ENCODE measurements around the gene RPL35A.
"Not testable (repeated sequence)": the region's sequence is repeated elsewhere in the genome, so short reads cannot be mapped to it uniquely, and the experiment has no call there.

RPL35A gene

GRCh38 chr3:197959891-197960693, 10.1 kb downstream of the RPL35A start, which contains the start of gene LMLN:
Gene LMLN (plus strand): TSS chr3:197960217. CDS start chr3:197960246, 29 bp downstream.
- Histone ChIP-seq H3K4me3 (ENCODE audit: insufficient read length, low read depth) (peak within 1 kb of the TSS; percentile 91), H3K9me3 (ENCODE audit: insufficient read depth, low read length) (no peaks in the 10 kb centered on the region), H3K27me3 (ENCODE audit: insufficient read depth, insufficient read length) (peaks cover 5% of the 10 kb centered on the region), H3K4me1 (ENCODE audit: insufficient read depth, insufficient read length) (no peaks in the 10 kb centered on the region), H3K36me3 (ENCODE audit: insufficient read depth, insufficient read length, low read length) (peaks cover 22% of the 10 kb centered on the region), H3K9ac (ENCODE audit: insufficient read length, low read depth) (peak within 1 kb of the TSS; percentile 78)
- DNase-seq (ENCODE audit: low read depth, low spot score) = peak; percentile 85
- TF ChIP-seq ZNF274 (IDR thresholded peaks at IDR 0.05; ENCODE audit: low read depth, low read length) (no peak), YY1 (IDR thresholded peaks at IDR 0.05; ENCODE audit: insufficient read depth, insufficient read length) (peak; percentile 64)

- H3K4me1 ChIP-seq (ENCODE audit: insufficient read depth, insufficient read length) = no peaks in the 10 kb centered on the region
- no peak for DNase-seq (ENCODE audit: low read depth, low spot score)
These were observed 10.9 kb downstream of the RPL35A start for GRCh38 chr3:197960694-197961581.

GRCh38 chr3:197961582-197961945, 11.6 kb downstream of the RPL35A start:
- peaks cover 7% of the 10 kb centered on the region for H3K36me3 ChIP-seq (ENCODE audit: insufficient read depth, insufficient read length, low read length)
- H3K9me3 ChIP-seq (ENCODE audit: insufficient read depth, low read length) = peaks cover 5% of the 10 kb centered on the region
- DNase-seq (ENCODE audit: low read depth, low spot score) = no peak
- no peak for TF ChIP-seq SUZ12 (IDR thresholded peaks at IDR 0.05; ENCODE audit: extremely low read depth, insufficient read depth, insufficient read length)
- TF ChIP-seq ZNF274 (IDR thresholded peaks at IDR 0.05; ENCODE audit: low read depth, low read length) = no peak
- no peak for TF ChIP-seq YY1 (IDR thresholded peaks at IDR 0.05; ENCODE audit: insufficient read depth, insufficient read length)
- no peaks in the 10 kb centered on the region for H3K4me1 ChIP-seq (ENCODE audit: insufficient read depth, insufficient read length)
- H3K9ac ChIP-seq (ENCODE audit: insufficient read length, low read depth) = no peak overlapping the region
- H3K27me3 ChIP-seq (ENCODE audit: insufficient read depth, insufficient read length) = peaks cover 5% of the 10 kb centered on the region
- no peak overlapping the region for H3K4me3 ChIP-seq (ENCODE audit: insufficient read length, low read depth)

More at GRCh38 chr3:197960694-197961581, 10.9 kb downstream of the RPL35A start:
- Histone ChIP-seq H3K36me3 (ENCODE audit: insufficient read depth, insufficient read length, low read length) (peaks cover 13% of the 10 kb centered on the region), H3K4me3 (ENCODE audit: insufficient read length, low read depth) (peak overlapping the region; percentile 91), H3K27me3 (ENCODE audit: insufficient read depth, insufficient read length) (peaks cover 5% of the 10 kb centered on the region), H3K9ac (ENCODE audit: insufficient read length, low read depth) (peak overlapping the region; percentile 78), H3K9me3 (ENCODE audit: insufficient read depth, low read length) (peaks cover 3% of the 10 kb centered on the region; the same call in 1 of the 2 replicates)
- TF ChIP-seq YY1 (IDR thresholded peaks at IDR 0.05; ENCODE audit: insufficient read depth, insufficient read length) (no peak), ZNF274 (IDR thresholded peaks at IDR 0.05; ENCODE audit: low read depth, low read length) (no peak), SUZ12 (IDR thresholded peaks at IDR 0.05; ENCODE audit: extremely low read depth, insufficient read depth, insufficient read length) (no peak)

- Histone ChIP-seq H3K9me3 (ENCODE audit: insufficient read depth, low read length) (peaks cover 18% of the 10 kb centered on the region), H3K27me3 (ENCODE audit: insufficient read depth, insufficient read length) (peaks cover 5% of the 10 kb centered on the region), H3K9ac (ENCODE audit: insufficient read length, low read depth) (no peak overlapping the region), H3K4me3 (ENCODE audit: insufficient read length, low read depth) (no peak overlapping the region), H3K36me3 (ENCODE audit: insufficient read depth, insufficient read length, low read length) (no peaks in the 10 kb centered on the region), H3K4me1 (ENCODE audit: insufficient read depth, insufficient read length) (no peaks in the 10 kb centered on the region)
- TF ChIP-seq SUZ12 (IDR thresholded peaks at IDR 0.05; ENCODE audit: extremely low read depth, insufficient read depth, insufficient read length) (no peak), ZNF274 (IDR thresholded peaks at IDR 0.05; ENCODE audit: low read depth, low read length) (no peak), YY1 (IDR thresholded peaks at IDR 0.05; ENCODE audit: insufficient read depth, insufficient read length) (no peak)
- no peak for DNase-seq (ENCODE audit: low read depth, low spot score)
These were observed 13.1 kb downstream of the RPL35A start for GRCh38 chr3:197963019-197963637.

- not testable (repeated sequence) for H3K36me3 ChIP-seq (ENCODE audit: insufficient read depth, insufficient read length, low read length); H3K9ac ChIP-seq (ENCODE audit: insufficient read length, low read depth); H3K4me3 ChIP-seq (ENCODE audit: insufficient read length, low read depth); H3K27me3 ChIP-seq (ENCODE audit: insufficient read depth, insufficient read length); H3K4me1 ChIP-seq (ENCODE audit: insufficient read depth, insufficient read length); DNase-seq (ENCODE audit: low read depth, low spot score)
- H3K9me3 ChIP-seq (ENCODE audit: insufficient read depth, low read length) = peaks cover 46% of the 10 kb centered on the region
These were observed 17.5 kb downstream of the RPL35A start for GRCh38 chr3:197967337-197967989.

GRCh38 chr3:197970588-197970987, 20.6 kb downstream of the RPL35A start:
- H3K9ac ChIP-seq (ENCODE audit: insufficient read length, low read depth) = no peak overlapping the region
- H3K4me3 ChIP-seq (ENCODE audit: insufficient read length, low read depth) = no peak overlapping the region
- peaks cover 50% of the 10 kb centered on the region for H3K9me3 ChIP-seq (ENCODE audit: insufficient read depth, low read length)

More at GRCh38 chr3:197970588-197970987, 20.6 kb downstream of the RPL35A start:
- Histone ChIP-seq H3K36me3 (ENCODE audit: insufficient read depth, insufficient read length, low read length) (peaks cover 4% of the 10 kb centered on the region), H3K27me3 (ENCODE audit: insufficient read depth, insufficient read length) (no peaks in the 10 kb centered on the region), H3K4me1 (ENCODE audit: insufficient read depth, insufficient read length) (no peaks in the 10 kb centered on the region)
- TF ChIP-seq ZNF274 (IDR thresholded peaks at IDR 0.05; ENCODE audit: low read depth, low read length) (no peak), SUZ12 (IDR thresholded peaks at IDR 0.05; ENCODE audit: extremely low read depth, insufficient read depth, insufficient read length) (no peak), YY1 (IDR thresholded peaks at IDR 0.05; ENCODE audit: insufficient read depth, insufficient read length) (no peak)
- no peak for DNase-seq (ENCODE audit: low read depth, low spot score)
